HG03469 (cell line): ENCODE data around the gene GHRHR.

Experiments used
- ATAC-seq: cut with Tn5 transposase; IDR thresholded peaks from one replicate; pipeline ENCODE4 v1.9.1; 2021; ENCODE audit warnings: mild to moderate bottlenecking, moderate library complexity, moderate number of reproducible peaks; ENCODE audit not compliant: unreplicated experiment

The GHRHR gene

DNA sequence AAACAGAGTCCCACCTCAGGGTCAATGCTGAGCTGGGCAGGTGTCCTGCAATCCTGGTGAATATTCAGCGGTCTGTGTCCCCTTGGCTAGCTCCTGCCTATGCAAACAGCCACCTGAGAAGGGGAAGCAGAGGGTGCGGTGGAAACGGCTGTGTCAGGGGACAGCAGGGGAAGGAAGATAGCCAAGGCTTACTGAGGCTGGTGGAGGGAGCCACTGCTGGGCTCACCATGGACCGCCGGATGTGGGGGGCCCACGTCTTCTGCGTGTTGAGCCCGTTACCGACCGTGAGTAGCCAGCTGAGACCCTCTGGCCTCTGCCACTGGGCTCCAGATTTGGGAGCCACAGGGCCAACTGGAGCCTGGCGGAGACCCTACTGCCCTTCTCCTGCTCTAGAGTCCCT is at the start of gene GHRHR:
TSS of gene GHRHR (plus strand) at position 112 of the 400 bp plus-strand sequence. CDS start at position 228, 116 bp downstream.
- ATAC-seq: no peak

- no peak for ATAC-seq
Observed at GRCh38 chr7:30914596-30914995, 49.2 kb upstream of the GHRHR start.

DNA sequence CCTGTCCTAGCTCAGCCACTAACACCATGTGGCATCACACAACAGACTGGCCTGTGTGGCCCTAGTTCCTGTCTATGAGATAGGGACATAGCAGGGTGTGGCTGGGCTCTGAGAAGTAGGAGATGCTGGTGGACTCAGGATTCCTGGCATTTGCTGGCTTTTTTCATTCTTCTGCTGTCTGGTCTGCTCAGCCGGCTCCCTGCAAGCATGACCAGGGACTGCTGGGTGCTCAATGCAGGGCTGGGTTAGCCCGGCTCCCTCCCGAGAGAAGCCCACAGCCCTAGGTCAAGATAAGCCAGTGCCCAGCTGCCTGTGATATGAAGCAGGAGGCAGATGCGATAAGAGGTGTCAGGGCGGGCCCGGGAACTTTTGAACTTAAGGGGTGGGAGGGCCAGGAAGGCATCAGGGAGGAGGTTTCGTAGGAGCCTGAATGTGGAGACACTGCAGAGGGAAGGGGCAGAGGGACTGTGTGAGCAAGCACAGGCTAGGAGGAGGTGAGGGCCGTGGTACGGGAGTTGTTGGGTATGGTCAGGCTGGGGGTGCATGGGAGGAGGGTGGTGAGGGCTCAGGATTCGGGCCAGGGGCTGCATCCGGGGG is 48.6 kb upstream of the GHRHR start:
- no peak for ATAC-seq

DNA sequence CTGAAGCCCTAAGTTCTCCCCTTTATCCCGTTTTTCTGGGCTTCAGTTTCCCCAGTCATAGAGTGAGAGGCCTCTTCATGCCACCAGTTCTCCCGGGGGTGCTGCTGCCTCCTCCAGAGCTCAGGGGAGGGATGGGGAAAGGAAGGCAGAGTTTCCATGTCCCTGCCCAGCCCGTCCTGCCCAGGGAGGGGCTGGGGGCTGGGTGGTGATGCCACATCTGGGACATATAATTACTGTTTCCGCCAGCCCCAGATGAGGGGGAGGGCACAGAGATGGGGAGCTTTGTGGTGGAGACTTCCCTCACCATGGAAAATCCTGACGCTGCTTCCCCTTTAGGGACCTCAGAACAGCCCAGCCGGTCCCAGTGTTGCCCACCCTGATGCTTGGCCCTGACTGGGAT is 48.0 kb upstream of the GHRHR start:
- ATAC-seq: no peak

- ATAC-seq: no peak
Observed at GRCh38 chr7:30916255-30916654, 47.5 kb upstream of the GHRHR start.

GRCh38 chr7:30916767-30917166 is 47.0 kb upstream of the GHRHR start:
- no peak for ATAC-seq

DNA sequence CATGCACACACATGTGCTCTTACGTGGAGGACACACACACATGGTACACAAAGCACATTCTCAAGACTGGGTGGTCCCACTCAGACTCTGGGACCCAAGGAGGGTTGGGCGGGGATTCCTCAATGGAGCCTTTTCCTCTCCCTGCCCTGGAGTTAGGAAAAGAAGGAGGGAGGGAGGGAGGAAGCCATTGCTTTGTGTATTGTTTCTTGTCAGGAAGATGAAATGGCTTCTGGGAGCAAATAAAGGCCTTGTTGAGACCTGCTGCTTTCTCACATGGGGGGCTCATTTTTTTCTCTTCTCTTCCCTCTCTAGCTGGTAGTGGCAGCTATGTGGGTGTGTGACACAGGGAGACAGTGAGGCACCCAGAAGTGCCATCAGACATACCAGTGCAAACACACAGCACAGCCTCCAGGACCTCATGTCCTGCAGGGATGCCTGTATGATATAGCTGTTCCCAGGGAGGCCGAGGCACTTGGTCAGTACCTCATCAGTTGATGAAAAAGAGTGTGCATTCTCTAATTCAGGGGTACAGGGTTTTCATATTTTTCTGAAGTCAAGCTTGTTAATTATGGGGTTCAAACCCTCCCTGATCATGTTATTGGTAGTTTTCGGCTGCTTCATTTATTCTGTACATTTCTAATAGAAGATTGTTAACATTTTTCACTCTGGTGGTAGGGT is 46.4 kb upstream of the GHRHR start:
- no peak for ATAC-seq

DNA sequence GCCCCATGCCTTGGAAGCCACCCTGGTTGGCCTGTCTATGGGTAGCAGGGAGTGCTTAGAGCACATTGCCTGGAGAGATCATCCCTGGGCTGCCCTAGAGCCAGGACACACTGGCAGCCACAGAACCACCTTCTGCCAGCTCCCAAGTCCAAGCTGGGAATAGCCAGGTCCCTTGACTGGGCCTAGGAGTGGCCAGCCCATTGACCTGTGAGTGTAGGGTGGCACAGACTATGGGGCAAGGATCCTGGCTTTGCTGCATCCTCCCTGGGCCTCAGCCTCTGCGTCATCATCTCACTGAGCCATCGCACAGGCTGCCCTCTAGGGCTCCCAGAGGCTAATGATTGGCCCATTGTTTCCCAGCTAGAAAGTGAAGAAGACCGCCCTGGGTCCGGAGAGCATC is 45.1 kb upstream of the GHRHR start:
- ATAC-seq: no peak

GRCh38 chr7:30920021-30920583 is 43.7 kb upstream of the GHRHR start:
- no peak for ATAC-seq

- ATAC-seq: no peak
Observed at GRCh38 chr7:30920584-30921539, 42.9 kb upstream of the GHRHR start.

- no peak for ATAC-seq
Observed at GRCh38 chr7:30921540-30922401, 42.0 kb upstream of the GHRHR start.

DNA sequence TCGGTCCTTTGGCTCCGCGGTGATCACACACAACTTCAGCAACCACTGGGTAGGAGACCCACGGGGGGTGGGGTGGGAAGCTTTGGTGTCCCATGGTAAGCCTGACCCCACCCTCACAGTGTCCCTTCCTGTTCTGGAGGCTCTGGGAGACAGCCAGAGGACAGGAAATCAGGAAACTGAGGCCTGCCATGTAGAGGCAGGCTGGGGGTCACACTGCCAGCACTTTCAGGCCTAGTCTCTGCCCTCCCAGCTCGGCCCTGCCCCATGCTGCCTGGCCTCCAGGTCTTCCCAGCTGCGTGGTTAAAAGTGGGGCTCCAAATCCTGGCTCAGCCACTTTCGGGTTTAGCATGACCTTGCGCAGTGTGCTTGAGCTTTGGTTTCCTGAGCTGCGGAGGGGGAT is 41.2 kb upstream of the GHRHR start:
- no peak for ATAC-seq

DNA sequence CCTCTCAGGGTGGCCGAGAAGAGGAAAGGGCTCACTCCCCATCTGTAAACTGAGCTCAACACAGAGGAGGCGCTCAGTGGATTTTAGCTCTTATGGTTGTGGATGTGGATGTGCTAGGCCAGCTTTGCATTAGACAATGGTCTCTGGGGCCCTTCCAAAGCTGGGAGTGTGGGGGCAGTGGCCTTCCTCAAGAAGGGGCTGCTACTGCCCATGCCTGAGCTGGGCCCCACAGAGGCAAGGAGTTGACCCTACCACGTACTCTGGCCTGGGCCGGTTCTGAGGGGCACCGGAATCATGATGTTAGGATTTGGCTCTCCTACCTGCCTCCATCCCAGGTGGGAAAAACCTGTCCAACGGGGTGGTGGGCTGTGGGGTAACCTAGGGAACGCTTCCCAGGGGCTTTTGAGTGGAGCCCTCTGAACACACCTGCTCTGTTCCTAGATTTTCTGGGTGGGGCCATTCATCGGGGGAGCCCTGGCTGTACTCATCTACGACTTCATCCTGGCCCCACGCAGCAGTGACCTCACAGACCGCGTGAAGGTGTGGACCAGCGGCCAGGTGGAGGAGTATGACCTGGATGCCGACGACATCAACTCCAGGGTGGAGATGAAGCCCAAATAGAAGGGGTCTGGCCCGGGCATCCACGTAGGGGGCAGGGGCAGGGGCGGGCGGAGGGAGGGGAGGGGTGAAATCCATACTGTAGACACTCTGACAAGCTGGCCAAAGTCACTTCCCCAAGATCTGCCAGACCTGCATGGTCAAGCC is 40.6 kb upstream of the GHRHR start:
- no peak for ATAC-seq

DNA sequence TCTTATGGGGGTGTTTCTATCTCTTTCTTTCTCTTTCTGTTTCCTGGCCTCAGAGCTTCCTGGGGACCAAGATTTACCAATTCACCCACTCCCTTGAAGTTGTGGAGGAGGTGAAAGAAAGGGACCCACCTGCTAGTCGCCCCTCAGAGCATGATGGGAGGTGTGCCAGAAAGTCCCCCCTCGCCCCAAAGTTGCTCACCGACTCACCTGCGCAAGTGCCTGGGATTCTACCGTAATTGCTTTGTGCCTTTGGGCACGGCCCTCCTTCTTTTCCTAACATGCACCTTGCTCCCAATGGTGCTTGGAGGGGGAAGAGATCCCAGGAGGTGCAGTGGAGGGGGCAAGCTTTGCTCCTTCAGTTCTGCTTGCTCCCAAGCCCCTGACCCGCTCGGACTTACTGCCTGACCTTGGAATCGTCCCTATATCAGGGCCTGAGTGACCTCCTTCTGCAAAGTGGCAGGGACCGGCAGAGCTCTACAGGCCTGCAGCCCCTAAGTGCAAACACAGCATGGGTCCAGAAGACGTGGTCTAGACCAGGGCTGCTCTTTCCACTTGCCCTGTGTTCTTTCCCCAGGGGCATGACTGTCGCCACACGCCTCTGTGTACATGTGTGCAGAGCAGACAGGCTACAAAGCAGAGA is 39.9 kb upstream of the GHRHR start:
- ATAC-seq: no peak

GRCh38 chr7:30924624-30925023 is 39.1 kb upstream of the GHRHR start:
- no peak for ATAC-seq

GRCh38 chr7:30925117-30925516 is 38.6 kb upstream of the GHRHR start:
- no peak for ATAC-seq

- ATAC-seq: no peak
Observed at GRCh38 chr7:30925913-30926312, 37.8 kb upstream of the GHRHR start.

DNA sequence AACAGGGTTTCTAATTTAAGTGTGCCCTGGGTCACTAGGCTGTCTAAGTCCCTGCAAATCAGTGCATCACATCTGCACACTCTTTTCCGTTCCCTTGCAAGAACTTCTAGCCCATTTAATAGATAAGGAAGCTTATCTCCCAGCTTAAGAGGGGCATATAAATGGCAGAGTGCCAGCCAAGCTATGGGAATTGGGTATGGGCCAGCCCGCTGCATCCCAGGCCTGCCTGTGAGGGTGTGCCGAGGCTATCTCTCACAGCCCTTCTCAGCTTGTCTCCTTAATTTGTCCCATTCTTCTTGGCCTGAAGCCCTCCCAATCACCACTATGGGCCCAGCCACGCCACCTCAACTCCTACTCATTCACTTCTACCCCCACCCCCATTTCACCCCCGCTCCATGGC is 37.4 kb upstream of the GHRHR start:
- ATAC-seq: no peak

- no peak for ATAC-seq
Observed at GRCh38 chr7:30927040-30927439, 36.7 kb upstream of the GHRHR start.
